GF-D8 (cell line): ENCODE data around the gene ALDH1A1.

Experiments
- DNase-seq: peaks from one replicate; lab custom pipeline; 2025; lab: John Stamatoyannopoulos, UW

Gene ALDH1A1

DNA sequence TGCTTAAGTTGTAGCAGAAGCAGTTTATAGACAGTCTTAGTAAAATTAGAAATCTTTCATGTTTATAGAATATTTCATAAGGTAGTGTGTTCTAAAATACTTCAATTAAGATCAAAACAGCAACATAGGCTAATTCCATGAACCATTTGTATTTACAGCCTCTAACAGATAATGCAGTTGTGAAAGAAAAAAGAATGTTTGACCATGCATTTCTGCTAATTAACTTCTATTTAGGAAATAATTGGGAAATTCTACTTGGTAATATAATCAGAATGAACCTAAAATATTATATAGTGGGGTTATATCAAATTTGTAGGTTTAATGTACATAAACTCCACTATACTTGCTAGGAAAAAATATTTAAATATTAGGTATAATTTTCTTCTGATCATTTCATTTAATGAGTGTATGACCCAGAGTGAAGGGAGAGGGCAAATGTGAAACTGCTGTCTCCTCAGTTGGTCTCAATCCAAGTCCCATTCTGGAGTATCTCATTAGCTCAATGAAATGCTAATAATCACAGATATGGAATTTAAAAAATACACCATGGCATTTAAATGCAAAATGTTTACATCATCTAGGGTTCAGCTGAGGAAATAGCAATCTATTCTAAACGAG, 34.9 kb downstream of the ALDH1A1 start:
- DNase-seq: no peak

DNA sequence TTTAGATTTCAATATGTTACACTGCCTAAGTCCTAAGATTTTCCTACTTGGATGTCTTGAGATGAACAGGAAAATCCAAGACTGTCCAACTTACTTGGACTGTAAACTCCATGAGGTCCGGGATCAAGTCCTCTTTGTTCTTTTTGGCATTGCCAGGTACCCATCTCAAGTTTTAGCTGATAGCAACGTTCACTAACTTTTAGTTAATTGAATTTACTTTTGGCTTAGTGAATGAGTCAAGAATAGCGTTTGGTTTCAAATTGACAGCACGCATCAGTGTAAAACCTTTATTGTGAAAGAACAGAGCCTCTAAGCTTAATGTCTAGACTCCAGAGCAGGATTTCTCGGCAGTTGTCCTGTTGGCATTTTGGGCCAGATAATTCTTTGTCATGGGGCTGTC, 37.2 kb downstream of the ALDH1A1 start:
- DNase-seq: no peak

DNA sequence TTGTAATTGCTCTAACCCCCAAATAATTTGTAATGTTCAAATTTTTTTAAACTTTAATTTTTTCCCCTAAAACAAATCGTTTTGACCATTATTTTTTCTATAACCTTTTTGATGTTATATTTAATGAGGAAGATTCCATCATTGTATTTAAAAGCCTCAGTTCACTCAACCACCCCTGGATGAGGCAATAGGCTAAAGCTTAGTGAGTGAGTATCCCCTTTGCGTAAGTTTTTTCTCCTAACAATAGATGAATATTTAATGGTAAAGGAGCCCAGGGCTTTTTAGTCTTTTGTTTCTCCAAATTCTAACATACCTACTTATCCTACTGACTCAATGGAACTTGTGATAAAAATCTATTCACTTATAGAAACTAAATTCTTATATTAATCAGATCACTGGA, 38.1 kb downstream of the ALDH1A1 start:
- no peak for DNase-seq

- DNase-seq: no peak
These were observed 39.4 kb downstream of the ALDH1A1 start for GRCh38 chr9:72913382-72914009.

DNA sequence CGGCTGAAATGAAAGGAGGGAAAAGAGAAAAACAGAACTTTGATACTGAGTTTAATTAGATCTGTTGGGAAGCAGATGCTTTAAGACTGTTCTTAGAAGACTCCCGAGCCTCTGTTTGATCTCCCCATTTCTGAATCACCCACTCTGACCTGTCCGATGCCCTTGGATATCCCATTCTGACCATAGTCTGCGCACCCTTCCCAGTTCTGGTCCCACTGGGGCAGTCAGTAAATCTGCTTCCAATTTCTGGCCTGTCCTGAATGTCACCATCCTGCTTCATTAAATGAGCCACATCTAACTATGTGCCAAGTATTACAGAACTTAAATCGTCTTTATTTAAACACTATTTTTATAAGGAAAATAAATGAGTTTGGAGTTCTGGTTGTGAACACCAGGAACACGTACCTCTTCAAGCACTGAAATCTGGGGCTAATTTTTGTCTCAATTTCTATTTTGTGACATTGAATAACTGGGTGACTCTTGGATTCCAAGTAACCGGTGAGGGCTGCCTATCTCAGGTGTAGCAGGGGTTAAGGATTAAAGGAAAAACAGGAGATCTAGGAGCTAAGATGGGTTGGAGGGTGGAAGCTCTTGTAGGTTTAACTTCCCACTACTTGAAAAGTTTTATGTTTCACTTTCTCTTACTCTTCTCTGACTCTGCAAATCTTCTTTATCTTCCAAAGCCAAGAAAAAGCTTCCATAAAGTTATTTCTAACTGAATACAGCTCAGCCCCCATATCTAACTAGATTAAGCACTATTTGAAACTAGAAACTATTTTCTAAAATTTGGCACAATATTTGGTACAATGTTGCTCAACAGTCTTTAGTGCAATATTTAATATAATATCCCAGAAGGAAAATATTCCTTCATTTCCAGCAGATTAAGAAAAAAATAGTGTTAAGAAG, 40.1 kb downstream of the ALDH1A1 start:
- DNase-seq: no peak

- no peak for DNase-seq
These were observed 41.0 kb downstream of the ALDH1A1 start for GRCh38 chr9:72911816-72912215.

DNA sequence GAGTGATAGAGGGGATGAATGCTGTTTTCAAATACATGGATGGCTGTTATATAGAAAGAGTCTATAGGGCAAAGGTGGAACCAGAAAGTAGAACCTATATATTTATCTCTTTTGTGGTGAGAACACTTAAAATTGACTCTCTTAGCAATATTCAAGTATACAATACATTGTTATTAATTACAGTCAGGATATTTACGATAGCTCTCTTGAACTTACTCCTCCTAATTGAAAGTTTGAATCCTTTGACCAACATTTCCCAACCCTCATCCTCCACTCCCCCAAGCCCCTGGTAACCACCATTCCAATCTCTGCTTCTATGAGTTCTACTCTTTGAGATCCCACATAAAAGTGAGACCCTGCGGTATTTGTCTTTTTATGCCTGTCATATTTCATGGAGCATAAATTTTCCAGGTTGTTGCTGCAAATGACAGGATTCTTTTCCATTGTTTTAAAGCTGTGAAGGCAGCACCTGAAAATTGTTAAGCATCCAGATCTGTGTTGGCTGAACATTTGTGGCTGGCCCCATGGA, 41.5 kb downstream of the ALDH1A1 start:
- no peak for DNase-seq

GRCh38 chr9:72909428-72909827, 43.4 kb downstream of the ALDH1A1 start:
- no peak for DNase-seq

GRCh38 chr9:72907421-72907820, 45.4 kb downstream of the ALDH1A1 start:
- no peak for DNase-seq

- no peak for DNase-seq
These were observed 46.0 kb downstream of the ALDH1A1 start for GRCh38 chr9:72906810-72907209.

GRCh38 chr9:72905514-72906480, 47.1 kb downstream of the ALDH1A1 start:
- no peak for DNase-seq

- DNase-seq: no peak
These were observed 48.4 kb downstream of the ALDH1A1 start for GRCh38 chr9:72904267-72905093.

DNA sequence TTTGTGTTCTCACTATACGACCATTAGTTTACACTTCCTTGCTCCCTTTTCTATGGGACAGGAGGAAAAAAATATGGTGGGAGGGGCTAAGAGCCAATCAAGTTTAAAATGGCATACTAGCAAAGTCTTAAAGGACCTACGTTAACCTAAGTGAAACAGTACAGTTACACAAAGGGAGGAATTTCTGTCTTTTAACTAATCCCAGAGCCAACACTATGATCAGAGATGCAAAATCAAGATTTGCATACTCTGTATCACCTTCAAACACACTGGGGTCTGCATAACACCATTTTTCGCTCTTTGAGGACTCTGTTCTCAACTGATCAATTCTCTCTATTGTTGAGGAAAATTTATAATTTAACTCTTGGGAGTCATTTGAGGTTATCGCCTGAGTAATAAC, 49.8 kb downstream of the ALDH1A1 start:
- DNase-seq: no peak

GRCh38 chr9:72902268-72902667, 50.6 kb downstream of the ALDH1A1 start:
- DNase-seq: no peak

DNA sequence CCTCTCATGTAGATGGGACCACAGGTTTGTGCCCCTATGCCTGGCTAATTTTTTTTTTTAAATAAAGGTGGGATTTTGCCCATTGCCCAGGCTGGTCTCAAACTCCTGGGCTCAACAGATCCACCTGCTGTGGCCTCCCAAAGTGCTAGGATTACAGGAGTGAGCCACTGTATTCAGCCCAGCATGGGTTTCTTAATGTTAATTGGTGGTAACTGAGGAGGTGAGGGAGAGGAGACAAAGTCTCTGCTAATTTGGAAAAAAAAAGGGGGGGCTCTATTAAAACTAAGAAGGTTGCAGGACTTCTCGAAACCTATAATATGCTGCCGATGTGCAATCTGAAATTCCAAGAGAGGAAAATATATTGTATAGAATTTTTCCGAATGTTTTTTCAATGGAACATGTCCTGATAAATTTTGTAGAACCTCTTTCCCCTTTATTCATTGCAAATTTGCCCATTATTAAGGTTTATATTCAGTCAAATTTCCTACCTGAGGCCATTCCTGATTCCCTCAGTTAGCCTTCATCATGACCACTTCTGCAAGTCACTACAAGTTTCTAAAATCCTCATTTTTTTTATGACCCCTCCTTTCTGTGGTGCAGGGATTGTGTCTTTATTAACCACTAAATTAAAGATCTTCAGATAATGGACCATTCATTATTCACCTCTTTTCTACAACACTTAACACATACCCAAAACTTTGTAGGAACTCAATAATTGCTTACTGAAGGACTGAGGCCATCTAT, 52.9 kb downstream of the ALDH1A1 start:
- no peak for DNase-seq

GRCh38 chr9:72898784-72899733, 53.8 kb downstream of the ALDH1A1 start:
- DNase-seq: no peak

DNA sequence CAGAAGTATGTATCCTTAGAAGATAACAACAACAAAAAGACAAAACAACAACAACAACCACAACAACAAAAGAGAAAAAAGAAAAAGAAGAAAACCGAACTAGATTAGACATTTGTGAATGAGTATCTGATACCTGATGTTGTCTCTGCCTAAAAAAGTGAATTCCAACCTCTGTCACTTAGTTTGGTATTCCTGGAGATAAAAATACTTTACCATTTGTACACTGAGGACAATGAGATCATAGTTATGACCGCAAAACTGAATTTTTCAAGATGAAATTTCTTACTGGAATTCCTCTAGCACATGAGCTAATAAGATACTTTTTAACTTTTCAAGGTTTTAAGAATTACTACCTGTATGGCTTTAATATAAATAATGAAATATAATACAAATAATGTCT, 54.5 kb downstream of the ALDH1A1 start:
- DNase-seq: no peak

DNA sequence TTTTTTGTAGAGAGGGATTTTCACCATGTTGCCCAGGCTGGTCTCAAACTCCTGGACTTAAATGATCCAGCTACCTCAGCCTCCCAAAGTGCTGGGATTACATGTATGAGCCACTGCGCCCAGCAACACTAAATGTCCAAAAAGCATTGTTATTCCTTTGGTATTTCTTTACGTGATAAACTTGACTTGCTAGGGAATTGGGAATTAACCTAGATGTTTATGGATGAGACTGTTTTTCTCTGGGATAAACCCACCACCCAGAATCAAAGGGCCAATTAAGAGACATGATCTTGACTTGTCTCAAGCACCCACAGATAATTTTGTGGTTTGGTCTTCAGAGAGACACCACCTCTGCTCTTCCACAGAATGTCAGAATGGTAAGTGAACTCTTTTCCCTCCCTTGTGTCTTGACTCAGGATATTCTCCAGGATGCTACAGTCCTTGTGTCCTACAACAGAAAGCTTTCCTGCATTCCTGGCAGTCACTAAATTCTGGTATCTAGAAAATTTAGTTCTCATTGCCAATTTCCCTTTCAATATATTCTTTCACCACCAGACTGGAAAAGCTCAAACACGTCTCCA, 55.7 kb downstream of the ALDH1A1 start:
- no peak for DNase-seq
